ENCODE data around the gene ADAMTS5.

DNA sequence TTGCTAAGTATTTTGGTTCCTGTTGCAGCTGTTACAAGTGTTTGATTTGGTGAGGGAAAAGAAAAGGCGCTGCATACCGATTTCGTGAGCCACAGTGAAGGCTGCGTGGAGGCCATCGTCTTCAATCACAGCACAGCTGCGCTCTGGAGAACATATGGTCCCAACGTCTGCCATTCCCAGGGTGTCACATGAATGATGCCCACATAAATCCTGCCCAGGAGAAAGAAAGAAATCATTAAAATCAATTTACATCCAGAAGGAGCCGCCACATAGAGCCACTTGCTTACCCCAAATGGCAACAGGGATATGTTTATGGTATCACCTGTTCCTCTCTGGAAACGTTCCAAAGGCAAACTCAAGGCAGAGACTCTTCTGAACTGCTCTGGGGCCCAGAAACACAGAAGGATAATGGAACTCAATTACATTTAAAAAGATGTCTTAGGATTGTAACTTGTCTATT lies 12.2 kb downstream of the ADAMTS5 start:
- TF ChIP-seq CTCF (IDR thresholded peaks at IDR 0.05; ENCODE audit: borderline replicate concordance, extremely low read depth, low read length, poor library complexity, severe bottlenecking) (no peak), EZH2 (IDR thresholded peaks at IDR 0.05; ENCODE audit: borderline replicate concordance, low read depth, low read length, severe bottlenecking) (no peak)

Data from DND-41 (cell line).